ENCODE results near the gene PEX10.
"Not testable (repeated sequence)": the region's sequence is repeated elsewhere in the genome, so short reads cannot be mapped to it uniquely, and the experiment has no call there.

PEX10 gene

GRCh38 chr1:2412395-2412772 is at the start of gene PEX10:
PEX10 (minus strand) TSS chr1:2412564; CDS start chr1:2412502, 62 bp downstream.
- intact Hi-C loops (cut with DNase I) = loop anchor here (2.0 to 10.0 kb wide), 3 partner anchors 115 to 1012 kb away; partner anchors contain the start of genes PANK4 and PRXL2B
- peak; percentile 93 to 100 (median 96) for DNase-seq

GRCh38 chr1:2460996-2461751 is 48.8 kb upstream of the PEX10 start:
- intact Hi-C loops (cut with DNase I) = no loop called here
- DNase-seq = peak in 2 of 10 donors; percentile 44 to 91

GRCh38 chr1:2460203-2460602 is 47.8 kb upstream of the PEX10 start:
- intact Hi-C loops (cut with DNase I) = no loop called here
- DNase-seq = no peak

- DNase-seq = peak; percentile 70 to 97 (median 78)
- intact Hi-C loops (cut with DNase I) = loop anchor here (5.0 kb wide), 1 partner anchor 83 kb away; no protein-coding TSS in a partner anchor
Measured at GRCh38 chr1:2459757-2460156, 47.4 kb upstream of the PEX10 start.

GRCh38 chr1:2459102-2459753 is 46.9 kb upstream of the PEX10 start:
- intact Hi-C loops (cut with DNase I) = loop anchor here (5.0 kb wide), 1 partner anchor 83 kb away; no protein-coding TSS in a partner anchor
- not testable (repeated sequence) for DNase-seq

- no peak for DNase-seq
- intact Hi-C loops (cut with DNase I) = loop anchor here (5.0 kb wide), 1 partner anchor 84 kb away; no protein-coding TSS in a partner anchor
Measured at GRCh38 chr1:2458687-2459086, 46.3 kb upstream of the PEX10 start.

- DNase-seq = no peak
- intact Hi-C loops (cut with DNase I) = loop anchor here (5.0 kb wide), 1 partner anchor 85 kb away; no protein-coding TSS in a partner anchor
Measured at GRCh38 chr1:2457444-2457843, 45.1 kb upstream of the PEX10 start.

GRCh38 chr1:2455757-2456156 is 43.4 kb upstream of the PEX10 start:
- intact Hi-C loops (cut with DNase I) = loop anchor here (5.0 kb wide), 1 partner anchor 87 kb away; no protein-coding TSS in a partner anchor
- DNase-seq = no peak

GRCh38 chr1:2454227-2454626 is 41.9 kb upstream of the PEX10 start:
- intact Hi-C loops (cut with DNase I) = no loop called here
- no peak for DNase-seq

GRCh38 chr1:2452932-2453315 is 40.6 kb upstream of the PEX10 start:
- no peak for DNase-seq
- intact Hi-C loops (cut with DNase I) = no loop called here

GRCh38 chr1:2452201-2452931 is 40.0 kb upstream of the PEX10 start:
- peak; percentile 66 to 98 (median 75) for DNase-seq
- intact Hi-C loops (cut with DNase I) = no loop called here

- intact Hi-C loops (cut with DNase I) = no loop called here
- no peak for DNase-seq
Measured at GRCh38 chr1:2451741-2452140, 39.4 kb upstream of the PEX10 start.

- DNase-seq = peak in 5 of 10 donors; percentile 44 to 95 (median 62)
- intact Hi-C loops (cut with DNase I) = no loop called here
Measured at GRCh38 chr1:2449636-2450454, 37.5 kb upstream of the PEX10 start.

GRCh38 chr1:2448098-2448445 is 35.7 kb upstream of the PEX10 start:
- DNase-seq = no peak
- intact Hi-C loops (cut with DNase I) = no loop called here

- DNase-seq = no peak
- intact Hi-C loops (cut with DNase I) = no loop called here
Measured at GRCh38 chr1:2447276-2448097, 35.1 kb upstream of the PEX10 start.

- no peak for DNase-seq
- intact Hi-C loops (cut with DNase I) = no loop called here
Measured at GRCh38 chr1:2446861-2447260, 34.5 kb upstream of the PEX10 start.

GRCh38 chr1:2446394-2446793 is 34.0 kb upstream of the PEX10 start:
- intact Hi-C loops (cut with DNase I) = no loop called here
- DNase-seq = peak; percentile 64 to 95 (median 68)

- intact Hi-C loops (cut with DNase I) = no loop called here
- DNase-seq = peak in 1 of 10 donors; percentile 58
Measured at GRCh38 chr1:2445823-2446215, 33.5 kb upstream of the PEX10 start.

- intact Hi-C loops (cut with DNase I) = no loop called here
- DNase-seq = no peak
Measured at GRCh38 chr1:2445162-2445822, 32.9 kb upstream of the PEX10 start.

All from posterior cingulate gyrus (tissue), 11 donors.